Heart left ventricle (tissue), 16 donors: ENCODE data around the gene MOGAT3. TPM values are rescaled to one million over a fixed set of nuclear protein-coding genes. Genes with fewer than 3 reads are reported as not detected.
A peak's percentile ranks its signal among the peaks of the same experiment; 100 is the strongest.

Experiments used
- ATAC-seq, 4 donors: fragments of 200-7000 bp; cut with Tn5 transposase; one replicate each; pipeline ENCODE4 v1.9.1; 2020 to 2022; ENCODE audit warnings: moderate library complexity in 4 of 4, mild to moderate bottlenecking in 3 of 4, moderate number of reproducible peaks in 1 of 4
- DNase-seq, 5 donors: peaks; one replicate each; pipeline ENCODE4 v3.0.0-alpha.2; 2020
- H3K27ac ChIP-seq, 12 donors: fragments of 200-600 bp; sonication (generic) in 4 of 12; one replicate each; pipeline versions ENCODE4 v1.5.0 to v1.8.0; 2016 to 2022; ENCODE audit warnings: mild to moderate bottlenecking in 2 of 12
- H3K27me3 ChIP-seq, 9 donors: fragments of 200-600 bp; sonication (generic) in 2 of 9; one replicate each; pipeline versions ENCODE4 v1.5.1 to v1.8.0; 2016 to 2022; ENCODE audit warnings: mild to moderate bottlenecking in 3 of 9
- H3K36me3 ChIP-seq, 9 donors: fragments of 200-600 bp; sonication (generic) in 2 of 9; one replicate each; pipeline versions ENCODE4 v1.5.0 to v1.8.0; 2018 to 2022; ENCODE audit warnings: mild to moderate bottlenecking in 2 of 9
- H3K4me1 ChIP-seq, 12 donors: fragments of 200-600 bp; sonication (generic) in 4 of 12; one replicate each; pipeline versions ENCODE4 v1.5.0 to v1.8.0; 2016 to 2022; ENCODE audit warnings: mild to moderate bottlenecking in 3 of 12
- H3K4me3 ChIP-seq, 12 donors: fragments of 200-600 bp; sonication (generic) in 4 of 12; one replicate each; pipeline versions ENCODE4 v1.5.0 to v1.8.0; 2017 to 2022; ENCODE audit warnings: mild to moderate bottlenecking in 9 of 12, moderate library complexity in 4 of 12
- H3K9me3 ChIP-seq, 12 donors: fragments of 200-600 bp; sonication (generic) in 4 of 12; one replicate each; pipeline versions ENCODE4 v1.5.0 to v1.8.0; 2016 to 2022; ENCODE audit warnings: mild to moderate bottlenecking in 1 of 12
- CTCF ChIP-seq, 12 donors: fragments of 200-600 bp; sonication (generic) in 4 of 12; IDR thresholded peaks; one replicate each; pipeline versions ENCODE4 v1.5.0 to v1.8.0; 2018 to 2022; ENCODE audit warnings: antibody characterized with exemption in 12 of 12, mild to moderate bottlenecking in 5 of 12
- POLR2A ChIP-seq, 2 donors: fragments of 450-650 bp; IDR thresholded peaks; one replicate each; pipeline ENCODE4 v1.6.1; 2017; ENCODE audit warnings: antibody characterized with exemption in 2 of 2, mild to moderate bottlenecking in 2 of 2, moderate library complexity in 2 of 2
- WGBS, 4 donors: extraction: QIAGEN DNeasy Blood & Tissue Kit in 2 of 4; methylation state at CpG; one replicate each; pipeline versions ENCODE4 v1.1.5 to v1.1.7; 2013 to 2018; 5-methylcytosine and 5-hydroxymethylcytosine counted together
- intact Hi-C, 10 donors: fragments of 100-400 bp; cut with DNase I; formaldehyde crosslinking; loops; one replicate each; pipeline versions ENCODE4 v1.11.1 to v1.14.2; 2022
- polyA plus RNA-seq, 2 donors: library from polyadenylated mRNA; stranded (reverse); fragments of 200-250 nt; gene quantifications; one replicate each; pipeline ENCODE4 v1.2.3, GENCODE V29; 2013
- total RNA-seq, 9 donors: library from RNA; depleted of rRNA in 2 of 9; stranded (reverse); fragments of >200 nt in 2 of 9; fragmentation: NEBNext Ultra II Directional in 3 of 9; extraction: Animal tissue kit (Norgen Biotek cat#: 25700) in 3 of 9; gene quantifications; one replicate each; pipeline versions ENCODE4 v1.1.0 to v1.2.4, GENCODE V29; 2016 to 2023
- donor health status: ischemic (EF 13 %, LVEDD 7.1; RV severe dilation, severe dysfunction).
- donor health status: healthy with polysubstance abuse.
- donor health status: DM: no; HTN: yes; CAD: no.
- donor health status: DM: no; HTN: no; CAD: no.
- donor health status: ischemic (EF 25% LVEDD 6.9; RV normal size, moderate dysfunction).
- donor health status: ischemic (EF 25% LVEDD 5.7; RV mildly dilated, moderate dysfunction).
- donor health status: healthy.
- donor health status: DM: yes; HTN: yes; CAD: no.
- donor health status: ischemic (EF 35%, LVEDD 5.7; RV mildly dilated, moderate dysfunction).
- donor health status: nonischemic (EF 11% LVEDD 7.7; RV severe dilation, severe dysfunction).
- donor health status: DM: yes; HTN: yes; CAD: no.
- donor health status: PGD.
- donor health status: ischemic (EF 29% LVEDD 5.4; RV normal size, mild dysfunction).
- donor health status: nonischemic (EF 23%, LVEDD 6.1; RV moderate dilation, normal function).

MOGAT3 gene
- total and polyA plus RNA-seq, 11 donors = not detected

GRCh38 chr7:101225650-101226049 is 24.8 kb upstream of the MOGAT3 start:
- no peaks in the 10 kb centered on the region for H3K27me3 ChIP-seq
- TF ChIP-seq POLR2A (IDR thresholded peaks at IDR 0.05) (no peak), CTCF (IDR thresholded peaks at IDR 0.05) (no peak)
- DNase-seq (no peak), ATAC-seq (no peak)
- H3K4me1 ChIP-seq = peaks cover 0 to 4% (median 0%) of the 10 kb centered on the region in 12 donors
- H3K4me3 ChIP-seq = no peak overlapping the region
- peaks cover 0 to 72% (median 56%) of the 10 kb centered on the region in 9 donors for H3K36me3 ChIP-seq
- WGBS, 4 donors = 91 to 98% (median 95%) methylated on average over 6 of the region's 6 CpGs
- intact Hi-C loops = no loop called here
- no peaks in the 10 kb centered on the region for H3K9me3 ChIP-seq
- no peak overlapping the region for H3K27ac ChIP-seq

- ATAC-seq (peak in 1 of 4 donors; percentile 11), DNase-seq (no peak)
- H3K27me3 ChIP-seq = no peaks in the 10 kb centered on the region
- intact Hi-C loops = no loop called here
- no peak overlapping the region for H3K4me3 ChIP-seq
- peaks cover 0 to 66% (median 56%) of the 10 kb centered on the region in 9 donors for H3K36me3 ChIP-seq
- no peak overlapping the region for H3K27ac ChIP-seq
- H3K9me3 ChIP-seq = no peaks in the 10 kb centered on the region
- WGBS, 4 donors = 95 to 98% (median 96%) methylated on average over 15 of the region's 15 CpGs
- peaks cover 4 to 24% (median 15%) of the 10 kb centered on the region in 12 donors for H3K4me1 ChIP-seq
- no peak for TF ChIP-seq CTCF (IDR thresholded peaks at IDR 0.05)
- TF ChIP-seq POLR2A (IDR thresholded peaks at IDR 0.05) = no peak
These were observed 22.7 kb upstream of the MOGAT3 start for GRCh38 chr7:101223528-101223927.

- ATAC-seq (no peak), DNase-seq (no peak)
- intact Hi-C loops = no loop called here
- 80 to 87% (median 83%) methylated on average over 27 of the region's 27 CpGs for WGBS, 4 donors
- Histone ChIP-seq H3K4me3 (no peak overlapping the region), H3K9me3 (no peaks in the 10 kb centered on the region), H3K27me3 (no peaks in the 10 kb centered on the region), H3K4me1 (peaks cover 4 to 28% (median 18%) of the 10 kb centered on the region in 12 donors), H3K36me3 (peaks cover 0 to 58% (median 45%) of the 10 kb centered on the region in 9 donors), H3K27ac (no peak overlapping the region)
- no peak for TF ChIP-seq POLR2A (IDR thresholded peaks at IDR 0.05)
- no peak for TF ChIP-seq CTCF (IDR thresholded peaks at IDR 0.05)
These were observed 21.5 kb upstream of the MOGAT3 start for GRCh38 chr7:101222275-101222830.

- Histone ChIP-seq H3K27ac (no peak overlapping the region), H3K4me3 (no peak overlapping the region), H3K36me3 (peaks cover 0 to 48% (median 30%) of the 10 kb centered on the region in 9 donors), H3K9me3 (no peaks in the 10 kb centered on the region), H3K27me3 (no peaks in the 10 kb centered on the region), H3K4me1 (peaks cover 4 to 43% (median 30%) of the 10 kb centered on the region in 12 donors)
- whole genome bisulfite sequencing, 4 donors = 79 to 83% (median 82%) methylated on average over 5 of the region's 5 CpGs
- intact Hi-C loops = no loop called here
- ATAC-seq = no peak
- no peak for TF ChIP-seq POLR2A (IDR thresholded peaks at IDR 0.05)
- TF ChIP-seq CTCF (IDR thresholded peaks at IDR 0.05) = no peak
- no peak for DNase-seq
These were observed 19.5 kb upstream of the MOGAT3 start for GRCh38 chr7:101220295-101220694.
